Activated CD4-positive, alpha-beta T cell treated with anti-CD3 and anti-CD28 coated beads, Interleukin-10, Interleukin-2, amounts not matched to agents 100 ng/mL and 50 ng/mL, durations not matched to agents 16 hours and 8 hours (primary cell): ENCODE results near the gene ZNF888.
"Not testable (repeated sequence)": the region's sequence is repeated elsewhere in the genome, so short reads cannot be mapped to it uniquely, and the experiment has no call there.

Experiments
- DNase-seq: peaks from one replicate; pipeline ENCODE4 v3.0.0-alpha.2; 2020

ZNF888 gene

DNA sequence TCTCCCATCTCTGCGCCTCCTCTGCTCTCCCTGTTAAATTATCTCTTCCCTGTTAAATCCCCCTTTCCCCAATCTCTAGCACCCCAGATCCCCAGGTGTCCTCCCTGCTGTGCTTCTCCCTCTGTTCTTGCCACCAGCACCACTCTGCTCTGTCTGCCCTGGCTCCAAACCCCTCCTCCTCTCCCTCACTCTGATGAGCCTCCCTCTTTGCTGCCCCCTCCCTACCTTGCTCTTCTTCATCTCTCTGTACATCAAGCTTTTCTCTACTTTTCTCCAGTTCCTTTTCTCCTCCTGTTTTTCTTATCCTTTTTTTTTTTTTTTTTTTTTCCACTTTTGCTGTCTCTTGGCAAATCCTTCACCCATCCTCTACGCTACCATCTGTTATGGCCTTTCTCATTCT is 18.3 kb upstream of the ZNF888 start:
- DNase-seq, result not testable (repeated sequence)

DNA sequence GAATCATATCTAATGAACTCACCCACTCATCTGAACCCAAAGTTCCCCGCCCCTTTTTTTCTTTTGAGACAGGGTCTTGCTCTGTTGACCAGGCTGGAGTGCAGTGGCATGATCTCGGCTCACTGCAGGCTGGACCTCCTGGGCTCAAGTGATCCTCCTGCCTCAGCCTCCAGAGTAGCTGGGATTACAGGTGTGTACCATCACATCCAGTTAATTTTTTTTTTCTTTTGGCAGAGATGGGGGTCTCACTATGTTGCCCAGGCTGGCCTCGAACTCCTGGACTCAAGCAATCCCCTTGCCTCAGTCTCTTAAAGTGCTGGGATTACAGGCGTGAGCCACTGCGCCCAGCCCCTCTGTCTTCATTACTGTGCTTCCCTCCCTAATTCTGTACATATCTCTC is 17.7 kb upstream of the ZNF888 start:
- not testable (repeated sequence) for DNase-seq

DNA sequence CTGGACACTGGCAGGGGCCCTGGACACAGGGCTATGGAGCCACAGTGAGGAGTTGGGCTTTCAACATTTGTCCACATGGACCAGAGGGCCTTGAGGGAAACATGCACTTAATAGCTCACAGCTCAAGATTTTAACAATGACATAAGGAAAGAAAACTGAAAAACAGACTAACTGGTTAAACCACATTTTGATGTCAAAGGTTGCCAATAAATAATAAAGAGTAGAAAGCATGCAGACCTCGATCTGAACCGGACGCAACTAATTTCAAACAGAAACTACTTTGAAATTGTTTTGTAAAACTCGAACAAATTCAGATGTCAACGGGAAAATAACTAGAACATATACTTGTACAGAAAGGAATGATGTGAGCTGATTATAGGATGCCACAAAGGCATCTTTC is 15.5 kb upstream of the ZNF888 start:
- DNase-seq, result no peak

DNA sequence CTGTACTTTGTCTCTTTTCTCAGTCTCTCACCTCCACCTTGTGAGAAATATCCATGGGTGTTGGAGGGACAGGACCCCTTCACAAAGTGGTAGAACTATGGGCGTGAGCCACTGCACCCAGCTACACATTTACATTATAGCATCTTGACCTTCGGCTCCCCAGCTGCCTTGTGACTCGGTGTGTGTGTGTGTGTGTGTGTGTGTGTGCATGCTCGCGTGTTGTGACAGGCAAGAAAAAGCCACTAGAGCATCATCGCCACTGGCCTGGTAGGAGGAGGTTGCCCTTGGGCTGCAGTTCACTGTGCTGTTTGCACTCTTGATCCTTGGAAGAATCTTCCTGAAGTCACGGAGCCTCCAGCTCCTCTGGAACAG is 13.7 kb upstream of the ZNF888 start:
- no peak for DNase-seq

DNA sequence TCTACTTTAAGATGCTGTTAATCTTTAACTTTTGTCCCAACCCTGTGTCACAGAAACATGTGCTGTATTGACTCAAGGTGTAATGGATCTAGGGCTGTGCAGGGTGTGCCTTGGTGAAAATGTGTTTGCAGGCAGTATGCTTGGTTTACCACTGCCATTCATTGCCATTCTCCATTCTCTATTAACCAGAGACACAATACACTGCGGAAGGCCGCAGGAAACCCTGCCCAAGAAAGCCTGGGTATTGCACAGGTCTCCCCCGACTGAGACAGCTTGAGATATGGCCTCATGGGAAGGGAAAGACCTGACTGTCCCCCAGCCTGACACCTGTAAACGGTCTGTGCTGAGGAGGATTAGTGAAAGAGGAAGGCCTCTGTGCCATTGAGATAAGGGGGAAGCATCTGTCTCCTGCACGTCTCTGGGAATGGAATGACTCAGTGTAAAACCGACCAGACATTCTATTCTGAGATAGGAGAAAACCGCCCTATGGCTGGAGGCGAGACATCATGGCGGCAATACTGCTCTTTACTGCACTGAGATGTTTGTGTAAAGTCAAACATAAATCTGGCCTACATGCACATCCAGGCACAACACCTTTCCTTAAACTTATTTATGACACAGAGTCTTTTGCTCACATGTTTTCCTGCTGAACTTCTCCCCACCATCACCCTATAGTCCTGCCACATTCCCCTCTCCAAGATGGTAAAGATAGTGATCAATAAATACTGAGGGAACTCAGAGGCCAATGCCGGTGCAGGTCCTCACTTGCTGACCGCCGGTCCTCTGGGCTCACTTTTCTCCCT is 13.1 kb upstream of the ZNF888 start:
- no peak for DNase-seq

DNA sequence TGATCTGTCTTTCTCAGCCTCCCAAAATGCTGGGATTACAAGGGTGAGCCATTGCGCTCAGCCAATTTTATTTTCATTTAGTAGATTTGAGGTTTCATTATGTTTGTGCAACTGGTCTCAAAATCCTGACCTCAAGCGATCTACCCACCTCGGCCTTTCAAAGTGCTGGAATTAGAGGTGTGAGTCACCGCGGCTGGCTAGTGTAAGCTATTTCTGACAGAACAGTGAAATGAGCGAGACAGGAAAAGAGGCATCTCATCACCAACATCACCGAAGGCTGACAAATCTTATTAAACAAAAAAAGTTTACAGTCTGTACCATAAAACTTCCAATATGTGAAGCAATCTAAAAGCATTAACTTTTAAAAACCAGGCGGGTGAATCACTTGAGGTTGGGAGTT is 12.2 kb upstream of the ZNF888 start:
- DNase-seq, result no peak

DNA sequence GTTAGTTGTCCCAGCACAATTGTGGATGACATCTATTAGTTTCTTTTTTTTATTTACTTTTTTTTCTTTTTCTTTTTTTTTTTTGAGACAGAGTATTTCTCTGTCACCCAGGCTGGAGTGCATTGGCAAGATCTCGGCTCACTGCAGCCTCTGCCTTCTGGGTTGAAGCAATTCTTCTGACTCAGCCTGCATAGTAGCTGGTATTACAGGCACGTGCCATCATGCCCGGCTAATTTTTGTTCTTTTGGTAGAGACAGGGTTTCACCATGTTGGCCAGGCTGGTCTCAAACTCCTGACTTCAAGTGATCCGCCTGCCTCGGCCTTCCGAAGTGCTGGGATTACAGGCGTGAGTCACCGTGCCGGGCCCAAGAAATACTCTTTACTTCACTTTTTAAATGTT is 1.4 kb upstream of the ZNF888 start:
- not testable (repeated sequence) for DNase-seq

DNA sequence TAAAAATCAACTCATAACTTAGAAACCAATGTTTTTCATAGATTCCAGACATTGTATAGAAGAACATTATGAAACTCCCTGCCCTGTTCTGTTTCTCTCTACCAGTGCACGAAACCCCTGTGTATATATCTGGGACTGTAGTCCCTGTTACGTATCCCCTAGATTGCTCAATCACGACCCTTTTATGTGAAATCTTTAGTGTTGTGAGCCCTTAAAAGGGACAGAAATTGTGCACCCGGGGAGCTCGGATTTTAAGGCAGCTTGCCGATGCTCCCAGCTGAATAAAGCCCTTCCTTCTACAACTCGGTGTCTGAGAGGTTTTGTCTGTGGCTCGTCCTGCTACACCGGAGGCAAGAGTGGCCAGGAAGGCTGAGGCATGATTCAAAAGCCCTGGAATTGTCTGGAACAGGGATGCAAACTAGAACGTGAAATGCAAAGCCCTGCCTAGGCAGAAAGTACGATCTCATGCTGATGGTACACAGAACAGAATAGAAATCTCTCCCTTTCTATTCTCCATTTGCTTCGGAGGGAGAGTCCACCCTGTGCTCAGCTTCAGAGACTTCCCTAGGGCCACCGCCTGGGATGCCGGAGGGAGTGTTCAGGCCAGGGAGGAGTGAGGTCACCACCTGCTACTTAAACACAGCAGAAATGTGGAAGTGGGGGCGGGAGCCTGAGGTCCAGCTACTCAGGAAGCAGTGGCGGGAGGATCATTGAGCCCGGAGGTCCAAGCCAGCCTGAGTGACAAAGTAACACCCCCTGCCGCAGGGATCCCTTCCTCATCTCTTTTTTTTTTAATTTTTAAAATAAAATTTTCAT is 758 bp upstream of the ZNF888 start:
- DNase-seq, result no peak

DNA sequence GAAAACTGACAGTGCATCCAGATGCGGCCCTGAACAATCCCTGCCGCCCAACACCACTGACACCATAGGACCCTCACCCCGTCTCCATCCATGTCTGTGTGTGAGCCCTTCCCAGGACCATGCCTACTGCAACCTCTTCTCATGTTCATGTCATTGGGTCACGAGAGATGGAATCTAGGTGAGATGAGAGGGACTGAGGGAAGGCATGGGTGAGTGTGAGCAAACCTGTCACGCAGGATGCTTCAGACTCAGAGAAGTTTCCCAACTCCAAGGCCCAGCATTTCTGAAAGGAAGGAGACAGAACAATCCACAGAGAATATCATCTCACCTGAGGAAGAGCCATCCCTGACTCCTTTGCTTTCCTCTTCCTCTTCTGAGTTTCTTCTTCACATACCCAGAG is 5.7 kb downstream of the ZNF888 start:
- no peak for DNase-seq

DNA sequence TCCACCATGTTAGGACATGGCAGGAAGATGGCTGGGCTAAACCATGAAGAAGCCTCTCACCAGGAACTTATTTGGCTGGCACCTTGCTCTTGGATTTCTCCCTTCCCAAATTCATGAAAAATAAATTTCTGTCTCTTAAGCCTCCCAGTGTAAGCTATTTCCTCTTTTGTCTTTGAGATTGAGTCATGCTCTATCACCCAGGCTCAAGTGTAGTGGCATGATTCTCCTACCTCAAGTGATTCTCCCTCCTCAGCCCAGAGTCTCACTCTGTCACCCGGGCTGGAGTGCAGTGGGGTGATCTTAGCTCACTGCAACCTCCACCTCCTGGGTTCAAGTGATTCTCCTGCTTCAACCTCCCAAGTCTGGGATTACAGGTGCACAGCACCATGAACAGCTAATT is 12.6 kb downstream of the ZNF888 start:
- DNase-seq, result no peak

DNA sequence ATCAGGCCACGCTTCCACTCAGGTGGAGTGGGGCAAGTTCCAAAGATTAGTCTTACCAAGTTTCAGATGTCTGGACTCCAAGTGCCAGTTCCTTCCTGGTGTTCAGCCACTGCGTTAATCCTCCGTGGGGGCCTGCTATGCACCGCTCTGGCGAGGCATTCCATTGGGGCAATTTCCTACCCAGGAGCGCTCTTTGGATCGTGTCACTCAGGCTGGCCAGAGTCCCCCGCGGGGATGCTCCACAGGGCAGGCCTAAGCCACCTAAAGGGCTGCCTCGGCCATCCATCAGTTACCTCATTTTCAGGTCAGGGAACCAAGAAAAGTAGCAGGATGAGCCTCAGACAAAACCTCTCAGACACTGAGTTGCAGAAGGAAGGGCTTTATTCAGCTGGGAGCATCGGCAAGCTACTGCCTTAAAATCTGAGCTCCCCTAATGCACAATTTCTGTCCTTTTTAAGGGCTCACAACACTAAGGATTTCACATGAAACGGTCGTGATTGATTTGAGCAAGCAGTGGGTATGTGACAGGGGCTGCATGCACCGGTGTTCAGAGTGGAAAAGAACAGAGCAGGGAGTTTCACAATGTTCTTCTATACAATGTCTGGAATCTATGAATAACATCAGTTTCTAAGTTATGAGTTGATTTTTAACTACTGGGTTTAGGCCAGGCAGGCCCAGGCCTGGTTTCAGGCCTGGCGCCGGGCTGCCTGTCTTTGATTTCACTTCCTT is 19.0 kb downstream of the ZNF888 start:
- DNase-seq, result not testable (repeated sequence)

DNA sequence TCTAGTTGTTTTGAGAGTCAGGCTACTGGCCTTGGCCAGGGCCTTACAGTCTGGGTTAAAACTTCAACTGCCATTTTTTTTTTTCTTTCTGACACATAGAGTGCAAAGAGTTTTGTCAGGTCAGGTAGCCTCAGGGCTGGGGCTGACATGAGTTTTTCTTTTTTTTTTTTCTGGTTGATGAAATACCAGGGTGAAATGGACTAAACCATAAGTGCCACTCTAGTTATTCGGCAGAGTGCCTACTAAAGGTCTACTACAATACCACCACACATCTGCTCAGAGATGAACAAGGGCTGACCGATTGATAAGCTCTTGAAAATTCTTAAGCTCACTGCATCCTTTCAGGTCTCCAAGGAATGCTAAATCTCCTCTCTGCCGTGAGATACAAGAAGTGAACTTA is 21.4 kb downstream of the ZNF888 start:
- no peak for DNase-seq

DNA sequence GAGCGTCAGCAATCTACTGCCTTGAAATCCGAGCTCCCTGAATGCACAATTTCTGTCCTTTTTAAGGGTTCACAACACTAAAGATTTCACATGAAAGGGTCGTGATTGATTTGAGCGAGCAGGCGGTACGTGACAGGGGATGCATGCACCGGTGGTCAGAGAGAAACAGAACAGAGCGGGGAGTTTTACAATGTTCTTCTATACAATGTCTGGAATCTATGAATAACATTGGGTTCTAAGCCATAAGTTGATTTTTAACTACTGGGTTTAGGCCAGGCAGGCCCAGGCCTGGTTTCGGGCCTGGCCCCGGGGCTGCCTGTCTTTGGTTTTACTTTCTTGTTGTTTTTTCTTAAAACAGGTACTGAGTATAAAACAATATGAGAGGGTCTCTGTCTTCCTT is 24.6 kb downstream of the ZNF888 start:
- DNase-seq, result not testable (repeated sequence)

DNA sequence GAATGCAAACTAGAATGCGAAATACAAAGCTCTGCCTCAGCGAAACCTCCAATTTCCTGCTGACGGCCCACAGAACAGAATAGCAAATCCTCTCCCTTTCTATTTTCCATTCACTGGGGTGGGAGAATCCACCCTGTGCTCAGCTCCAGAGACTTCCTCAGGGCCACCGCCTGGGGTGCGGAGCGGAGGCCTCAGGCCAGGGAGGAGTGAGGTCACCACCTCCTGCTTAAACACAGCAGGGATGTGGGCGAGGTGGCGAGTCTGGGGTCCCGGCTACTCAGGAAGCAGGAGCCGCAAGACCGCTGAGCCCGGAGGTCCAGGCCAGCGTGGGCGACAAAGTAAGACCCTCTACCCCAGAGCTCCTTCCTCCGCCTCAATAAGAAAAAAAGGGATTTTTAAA is 25.1 kb downstream of the ZNF888 start:
- no peak for DNase-seq

DNA sequence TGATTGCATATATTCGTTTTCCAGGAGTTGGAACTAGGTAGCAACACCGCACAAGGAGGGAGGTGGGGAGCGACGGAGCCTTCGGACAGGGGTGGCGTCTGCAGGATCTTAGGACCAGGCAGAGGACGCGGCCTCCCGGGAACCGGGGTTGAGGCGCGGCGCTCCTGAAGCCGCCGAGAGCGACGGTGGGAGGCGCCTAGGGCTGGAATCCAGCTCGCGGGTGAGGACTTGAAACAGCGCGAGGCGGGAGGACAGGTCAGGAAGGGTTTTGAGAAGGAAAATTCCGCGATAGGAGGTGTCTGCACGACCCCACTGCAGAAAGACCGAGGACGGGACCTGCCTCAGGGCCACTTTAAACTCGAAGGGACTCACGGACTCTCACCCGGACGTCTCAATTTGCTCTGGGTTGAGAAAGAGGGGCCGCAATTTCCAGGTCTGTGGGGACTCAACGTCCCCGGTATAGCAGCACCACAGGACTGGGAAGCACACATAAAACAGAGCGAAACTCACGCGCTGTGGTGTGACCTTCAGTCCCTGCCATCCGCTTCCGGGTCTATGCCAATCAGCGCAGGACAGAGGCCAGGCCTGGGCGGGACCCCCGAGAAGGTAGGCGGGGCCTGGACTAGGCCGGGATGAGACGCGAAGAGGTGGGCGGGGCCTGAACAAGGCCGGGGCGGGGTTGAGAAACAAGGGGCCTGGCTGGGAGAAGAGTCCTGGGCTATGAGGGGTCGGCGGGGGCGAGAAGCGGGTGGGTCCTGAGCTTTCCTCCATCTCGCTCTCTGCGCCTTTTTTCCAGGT is 25.9 kb downstream of the ZNF888 start, which contains the start of gene ZNF320:
Gene ZNF320, minus strand, starts transcription at position 498 of the 798 bp plus-strand sequence. CDS start 7,380 bp downstream, outside the sequence.
- peak; percentile 82 for DNase-seq

DNA sequence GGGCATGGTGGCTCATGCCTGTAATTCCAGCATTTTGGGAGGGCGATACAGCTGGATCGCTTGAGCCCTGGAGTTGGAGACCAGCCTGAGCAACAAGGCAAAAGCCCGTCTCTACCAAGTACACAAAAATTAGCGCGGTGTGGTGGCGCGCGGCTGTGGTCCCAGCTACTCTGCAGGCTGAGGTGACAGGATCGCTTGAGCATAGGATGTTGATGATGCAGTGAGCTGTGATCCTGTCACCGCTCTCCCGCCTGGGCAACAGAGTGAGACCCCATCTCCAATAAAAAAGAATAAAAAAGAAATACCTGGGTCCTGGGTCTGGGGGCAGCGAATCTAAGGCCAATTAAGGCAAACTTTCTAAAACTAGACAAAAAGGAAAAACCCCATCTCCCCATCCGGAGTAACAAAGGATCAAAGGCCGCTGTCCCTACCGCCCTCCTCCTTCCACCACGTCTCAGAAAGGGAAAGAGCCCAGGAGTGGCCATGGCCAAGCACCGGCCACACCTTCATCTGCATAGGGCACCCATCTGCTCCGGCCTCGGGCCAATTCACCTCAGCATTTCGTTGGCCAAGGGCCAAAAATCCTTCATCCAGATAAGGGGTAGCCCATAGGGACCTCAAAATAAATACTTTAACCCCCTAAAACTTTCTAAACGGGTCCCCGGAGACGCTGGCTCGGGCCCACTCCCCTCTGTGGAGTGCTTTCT is 26.6 kb downstream of the ZNF888 start:
- peak; percentile 1 for DNase-seq

DNA sequence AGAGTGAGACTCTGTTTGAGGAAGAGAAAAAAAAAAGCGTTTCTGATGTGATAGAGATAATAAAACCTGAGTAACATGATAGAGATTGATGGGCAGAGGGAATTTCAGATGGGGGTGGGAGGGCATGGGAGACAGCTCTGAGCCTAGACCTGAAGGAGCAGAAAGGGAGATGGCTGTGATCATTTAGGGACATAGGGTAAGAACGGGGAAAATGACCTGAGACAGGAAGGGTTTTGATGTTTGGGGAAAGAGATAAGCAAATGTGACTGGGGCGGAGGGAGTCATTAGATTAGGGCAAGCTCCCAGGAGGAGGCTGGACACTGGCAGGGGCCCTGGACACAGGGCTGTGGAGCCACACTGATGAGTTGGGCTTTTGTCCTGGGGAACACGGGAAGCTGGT is 31.9 kb downstream of the ZNF888 start:
- DNase-seq, result no peak

DNA sequence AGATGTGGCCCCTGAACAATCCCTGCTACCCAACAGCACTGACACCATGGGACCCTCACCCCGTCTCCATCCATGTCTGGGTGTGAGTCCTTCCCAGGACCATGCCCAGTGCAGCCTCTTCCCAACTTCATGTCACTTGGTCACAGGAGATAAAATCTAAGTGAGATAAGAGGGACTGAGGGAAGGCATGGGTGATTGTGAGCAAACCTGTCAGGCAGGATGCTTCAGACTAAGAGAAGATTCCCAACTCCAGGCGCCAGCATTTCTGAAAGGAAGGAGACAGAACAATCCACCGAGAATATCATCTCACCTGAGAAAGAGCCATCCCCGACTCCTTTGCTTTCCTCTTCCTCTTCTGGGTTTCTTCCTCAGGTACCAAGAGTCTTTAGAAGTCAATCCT is 33.3 kb downstream of the ZNF888 start:
- no peak for DNase-seq

DNA sequence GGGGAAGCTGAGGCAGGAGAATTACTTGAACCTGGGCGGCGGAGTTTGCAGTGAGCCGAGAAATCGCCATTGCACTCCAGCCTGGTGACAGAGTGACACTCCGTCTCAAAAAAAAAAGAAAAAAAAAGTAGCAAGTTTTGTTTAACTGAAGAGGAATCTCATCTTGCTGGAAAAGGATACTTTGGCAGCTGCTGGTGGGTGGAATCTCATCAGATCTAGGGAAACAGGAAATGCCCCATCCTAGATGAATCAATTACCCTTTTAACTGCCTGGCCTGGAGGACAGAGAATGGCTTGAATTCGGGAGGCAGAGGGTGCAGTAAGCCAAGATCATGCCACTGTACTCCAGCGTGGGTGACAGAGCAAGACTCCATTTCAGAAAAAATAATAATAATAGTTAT is 34.2 kb downstream of the ZNF888 start:
- no peak for DNase-seq

DNA sequence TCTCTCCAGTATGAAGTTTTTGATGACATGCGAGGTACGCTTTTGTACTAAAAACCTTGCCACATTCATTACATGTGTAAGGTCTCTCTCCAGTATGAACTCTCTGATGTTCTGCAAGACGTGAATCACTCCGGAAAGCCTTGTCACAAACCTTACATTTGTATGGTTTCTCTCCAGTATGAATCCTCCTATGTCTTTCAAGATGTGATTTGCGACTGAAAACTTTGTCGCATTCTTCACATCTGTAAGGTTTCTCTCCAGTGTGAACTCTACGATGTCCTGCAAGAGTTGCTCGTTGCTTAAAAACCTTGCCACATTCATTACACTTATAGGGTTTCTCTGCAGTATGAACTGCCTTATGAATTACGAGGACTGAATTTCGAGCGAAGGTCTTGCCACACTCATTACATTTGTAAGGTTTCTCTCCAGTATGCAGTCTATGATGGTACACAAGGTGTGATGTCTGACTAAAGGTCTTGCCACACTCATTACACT is 42.3 kb downstream of the ZNF888 start:
- DNase-seq, result no peak

DNA sequence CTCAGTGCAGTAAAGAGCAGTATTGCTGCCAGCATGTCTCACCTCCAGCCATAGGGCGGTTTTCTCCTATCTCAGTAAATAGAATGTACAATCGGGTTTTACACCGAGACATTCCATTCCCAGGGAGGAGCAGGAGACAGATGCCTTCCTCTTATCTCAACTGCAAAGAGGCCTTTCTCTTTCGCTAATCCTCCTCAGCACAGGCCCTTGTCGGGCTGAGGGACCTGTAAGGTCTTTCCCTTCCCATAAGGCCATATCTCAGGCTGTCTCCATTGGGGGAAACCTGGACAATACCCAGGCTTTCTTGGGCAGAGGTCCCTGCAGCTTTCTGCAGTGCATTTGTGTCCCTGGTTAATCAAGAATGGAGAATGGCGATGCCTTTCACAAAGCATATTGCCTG is 50.2 kb downstream of the ZNF888 start:
- DNase-seq, result not testable (repeated sequence)

DNA sequence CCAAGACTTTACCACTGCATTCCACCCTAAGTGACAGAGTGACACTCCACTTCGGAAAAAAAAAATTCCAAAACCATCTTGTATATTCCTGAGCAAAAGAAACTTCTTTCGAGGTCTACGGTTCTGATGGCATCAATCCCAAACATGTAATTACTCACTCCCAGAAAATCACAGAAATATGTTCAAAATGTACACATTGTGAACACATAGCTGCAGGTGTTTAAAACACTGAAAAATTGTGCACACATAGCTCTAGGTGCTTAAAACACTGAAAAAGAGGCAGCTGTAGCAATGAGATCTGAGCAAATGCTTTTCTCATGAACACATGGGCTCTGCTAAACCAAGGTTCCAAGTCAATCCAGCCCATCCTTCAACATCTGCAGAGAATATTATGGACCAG is 51.8 kb downstream of the ZNF888 start:
- DNase-seq, result no peak
